ENCODE measurements around the gene PTPRCAP. TPM values are rescaled to one million over a fixed set of nuclear protein-coding genes. Genes with fewer than 3 reads are reported as not detected.
"Not testable (repeated sequence)": the region's sequence is repeated elsewhere in the genome, so short reads cannot be mapped to it uniquely, and the experiment has no call there.

The PTPRCAP gene
- total RNA-seq, 2 donors from 2014 or later = 170 to 184 TPM

DNA sequence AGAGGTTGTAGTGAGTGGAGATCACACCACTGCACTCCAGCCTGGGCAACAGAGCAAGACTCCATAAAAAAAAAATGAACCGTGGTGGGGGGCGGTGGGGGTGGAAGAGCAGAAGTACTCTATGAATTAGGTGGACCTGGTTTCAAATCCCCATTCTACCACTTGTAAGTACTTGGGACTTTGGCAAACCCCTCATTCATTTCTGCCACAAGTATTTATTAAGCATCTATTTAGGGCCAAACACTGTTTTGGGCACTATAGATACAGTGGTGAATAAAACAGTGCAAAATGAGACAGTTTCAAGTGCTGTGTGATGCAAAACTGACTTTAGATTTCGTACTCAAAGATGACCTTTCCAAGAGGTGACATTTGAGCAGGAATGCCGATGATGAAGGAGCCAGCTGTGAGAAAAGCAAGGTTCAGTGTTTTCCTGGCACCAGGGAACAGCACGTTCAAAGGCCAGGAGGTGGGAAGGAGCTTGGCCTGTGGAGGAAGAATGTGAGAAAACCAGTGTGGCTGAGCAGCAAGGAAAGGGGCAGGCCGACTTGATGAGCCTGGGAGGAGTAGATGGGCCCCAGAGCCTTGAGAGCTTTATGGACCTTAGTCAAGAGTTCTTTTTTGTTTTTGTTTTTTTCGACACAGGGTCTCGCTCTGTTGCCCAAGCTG, 33.0 kb upstream of the PTPRCAP start:
- DNase-seq (no peak), ATAC-seq (no peak)
- Mint-ChIP-seq H3K4me1 (peaks cover 11% of the 10 kb centered on the region), H3K27me3 (no peaks in the 10 kb centered on the region), H3K27ac (peak overlapping the region; percentile 93), H3K4me3 (no peak overlapping the region), H3K36me3 (ENCODE audit: low read depth) (no peaks in the 10 kb centered on the region)
- H3K9me3 ChIP-seq (ENCODE audit: control insufficient read depth, low read length, poor library complexity, severe bottlenecking) = no peaks in the 10 kb centered on the region

DNA sequence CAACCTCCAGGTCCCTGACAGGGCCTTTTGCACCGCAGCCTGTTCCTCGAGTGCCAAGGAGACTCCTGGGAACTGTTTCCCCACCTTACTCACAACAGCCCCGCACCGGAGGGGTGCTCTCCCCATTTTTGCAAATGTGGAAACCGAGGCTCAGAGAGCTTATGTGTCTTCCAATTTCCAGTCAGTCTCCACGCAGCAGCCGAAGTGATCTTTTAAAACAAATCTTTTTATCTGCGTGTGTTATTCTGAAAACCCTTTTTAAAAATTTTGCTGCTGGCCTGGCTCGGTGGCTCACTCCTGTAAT, 32.0 kb upstream of the PTPRCAP start:
- Mint-ChIP-seq H3K27ac (peak overlapping the region; percentile 93), H3K4me3 (peak overlapping the region; percentile 92), H3K4me1 (peaks cover 18% of the 10 kb centered on the region), H3K27me3 (no peaks in the 10 kb centered on the region), H3K36me3 (ENCODE audit: low read depth) (no peaks in the 10 kb centered on the region)
- no peaks in the 10 kb centered on the region for H3K9me3 ChIP-seq (ENCODE audit: control insufficient read depth, low read length, poor library complexity, severe bottlenecking)
- DNase-seq = no peak
- no peak for ATAC-seq

DNA sequence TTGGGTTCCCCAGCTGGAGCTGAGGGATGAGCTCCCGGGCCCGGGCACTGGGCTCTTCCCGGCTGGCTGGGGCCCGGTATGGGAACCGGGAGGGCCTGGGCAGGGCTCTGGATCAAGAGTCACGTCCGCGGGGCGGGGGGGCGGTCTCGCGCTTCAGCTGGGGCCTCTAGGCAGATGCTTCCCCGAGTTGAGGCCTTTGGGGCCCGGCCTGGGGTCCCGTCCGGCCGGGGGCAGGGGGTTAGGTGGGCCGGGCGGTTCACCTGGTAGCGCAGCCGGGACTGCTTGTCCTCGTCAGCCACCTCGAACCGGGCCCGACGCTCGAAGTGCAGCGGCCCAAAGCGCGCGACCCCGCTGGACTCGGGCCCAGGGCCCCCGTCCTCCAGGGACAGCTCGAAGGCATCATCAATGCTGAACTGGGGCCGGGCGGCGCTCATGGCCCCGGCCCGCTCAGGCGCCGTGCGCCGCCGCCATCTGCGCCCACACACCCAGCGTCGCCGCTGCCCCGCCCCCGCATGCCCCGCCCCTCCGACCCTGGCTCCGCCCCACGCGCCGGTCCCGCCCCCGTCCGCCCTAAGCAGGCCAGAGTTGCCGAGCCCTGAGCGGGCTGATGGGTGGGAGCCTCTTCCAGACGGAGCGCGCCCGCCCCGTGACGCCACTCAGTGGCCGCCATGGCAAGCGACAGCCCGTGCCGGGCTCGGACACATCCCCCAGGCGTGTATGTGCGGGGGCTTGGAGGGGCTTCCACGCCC, 31.5 kb upstream of the PTPRCAP start, which contains the start of gene TMEM134:
Gene TMEM134, minus strand, starts transcription at position 493 of the 749 bp plus-strand sequence. Its CDS starts 59 bp downstream, at position 434.
- DNase-seq (peak; percentile 87 to 89 (median 89)), ATAC-seq (peak; percentile 82)
- no peaks in the 10 kb centered on the region for H3K36me3 Mint-ChIP-seq (ENCODE audit: low read depth)
- no peaks in the 10 kb centered on the region for H3K9me3 ChIP-seq (ENCODE audit: control insufficient read depth, low read length, poor library complexity, severe bottlenecking)
- peak within 1 kb of the TSS; percentile 92 for H3K4me3 Mint-ChIP-seq
- no peaks in the 10 kb centered on the region for H3K27me3 Mint-ChIP-seq
- H3K27ac Mint-ChIP-seq = peak within 1 kb of the TSS; percentile 93
- peaks cover 20% of the 10 kb centered on the region for H3K4me1 Mint-ChIP-seq

DNA sequence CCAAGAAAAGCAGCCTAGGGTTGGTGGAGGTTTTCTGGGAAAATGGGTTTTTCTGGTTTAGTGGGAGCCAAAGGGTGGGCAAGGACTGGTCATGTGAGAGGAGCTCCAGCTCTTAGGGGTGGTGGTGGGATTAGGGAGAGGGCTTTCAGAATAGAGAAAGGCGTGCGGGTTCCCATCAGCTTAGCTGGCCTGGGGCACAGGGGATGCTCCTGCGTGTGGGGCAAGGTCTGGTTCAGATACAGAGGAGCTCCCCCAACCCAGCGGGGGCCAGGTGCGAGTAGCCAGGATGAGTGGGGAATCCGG, 30.9 kb upstream of the PTPRCAP start:
- Mint-ChIP-seq H3K27ac (peak overlapping the region; percentile 93), H3K27me3 (no peaks in the 10 kb centered on the region), H3K4me3 (peak overlapping the region; percentile 92), H3K4me1 (peaks cover 20% of the 10 kb centered on the region), H3K36me3 (ENCODE audit: low read depth) (no peaks in the 10 kb centered on the region)
- DNase-seq (no peak), ATAC-seq (no peak)
- H3K9me3 ChIP-seq (ENCODE audit: control insufficient read depth, low read length, poor library complexity, severe bottlenecking) = no peaks in the 10 kb centered on the region

DNA sequence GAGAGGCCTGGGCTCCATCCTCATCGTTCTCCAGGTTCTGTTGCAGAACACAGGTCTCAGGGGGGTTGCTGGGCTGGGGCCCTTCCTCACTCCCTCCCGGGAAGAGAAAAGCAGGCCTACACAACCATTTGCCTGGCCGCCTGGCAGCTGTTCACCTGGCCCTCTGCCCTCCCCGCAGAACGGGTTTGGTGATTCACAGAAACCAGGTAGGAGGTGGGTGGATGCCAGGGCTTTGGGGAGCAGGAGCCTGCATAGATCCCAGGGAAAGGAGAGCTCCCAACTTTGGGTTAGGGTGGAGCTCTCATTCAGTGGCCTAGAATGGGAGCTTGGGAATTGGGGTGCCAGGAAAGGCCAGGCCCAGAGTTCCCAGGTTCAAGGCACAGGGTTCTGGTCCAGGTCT, 30.6 kb upstream of the PTPRCAP start:
- H3K9me3 ChIP-seq (ENCODE audit: control insufficient read depth, low read length, poor library complexity, severe bottlenecking) = no peaks in the 10 kb centered on the region
- DNase-seq (no peak), ATAC-seq (no peak)
- peaks cover 20% of the 10 kb centered on the region for H3K4me1 Mint-ChIP-seq
- peak overlapping the region; percentile 93 for H3K27ac Mint-ChIP-seq
- H3K27me3 Mint-ChIP-seq = no peaks in the 10 kb centered on the region
- H3K36me3 Mint-ChIP-seq (ENCODE audit: low read depth) = no peaks in the 10 kb centered on the region
- H3K4me3 Mint-ChIP-seq = peak overlapping the region; percentile 92

DNA sequence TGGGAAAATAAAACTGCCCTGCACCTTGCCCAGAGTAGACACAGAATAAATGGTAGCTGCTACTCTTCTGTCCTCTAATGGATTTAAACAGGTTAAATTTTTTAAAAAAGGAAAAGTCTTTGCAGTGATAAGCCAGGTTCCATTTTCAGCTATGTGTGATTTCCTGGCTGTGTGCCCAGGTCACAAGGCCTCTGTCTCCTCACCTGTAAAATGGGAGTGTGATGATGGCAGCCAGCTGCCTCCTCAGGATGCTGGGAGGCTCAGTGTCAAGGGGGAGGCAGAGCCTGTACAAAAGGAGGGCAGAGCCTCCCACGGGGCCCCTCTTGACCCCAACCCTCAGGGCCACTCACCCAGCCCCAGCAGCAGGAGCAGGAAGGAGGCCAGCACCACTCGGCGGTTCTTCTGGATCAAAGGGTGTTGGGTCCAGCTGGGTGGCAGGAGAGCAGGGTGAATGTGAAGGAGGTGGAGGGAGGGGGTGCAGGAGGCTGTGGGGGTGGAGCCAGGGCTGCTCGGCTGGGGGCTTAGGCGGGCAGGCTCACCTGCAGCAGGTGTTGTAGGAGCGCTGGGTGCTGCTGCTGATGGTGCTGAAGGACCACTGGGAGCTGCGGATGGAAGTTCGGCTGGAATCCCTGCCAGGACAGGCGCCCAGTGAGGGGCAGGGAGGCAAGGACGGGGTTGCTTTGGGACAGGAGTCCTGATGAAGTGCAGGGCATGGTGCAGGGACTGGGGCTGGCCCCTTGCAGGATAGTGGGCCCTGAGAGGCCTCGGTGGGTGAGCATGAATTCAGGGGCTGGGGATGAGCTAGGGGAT, 29.7 kb upstream of the PTPRCAP start:
- no peaks in the 10 kb centered on the region for H3K9me3 ChIP-seq (ENCODE audit: control insufficient read depth, low read length, poor library complexity, severe bottlenecking)
- H3K27me3 Mint-ChIP-seq = no peaks in the 10 kb centered on the region
- peak overlapping the region; percentile 93 for H3K27ac Mint-ChIP-seq
- H3K36me3 Mint-ChIP-seq (ENCODE audit: low read depth) = no peaks in the 10 kb centered on the region
- no peak for ATAC-seq
- DNase-seq = no peak
- H3K4me3 Mint-ChIP-seq = peak overlapping the region; percentile 92
- H3K4me1 Mint-ChIP-seq = peaks cover 20% of the 10 kb centered on the region

DNA sequence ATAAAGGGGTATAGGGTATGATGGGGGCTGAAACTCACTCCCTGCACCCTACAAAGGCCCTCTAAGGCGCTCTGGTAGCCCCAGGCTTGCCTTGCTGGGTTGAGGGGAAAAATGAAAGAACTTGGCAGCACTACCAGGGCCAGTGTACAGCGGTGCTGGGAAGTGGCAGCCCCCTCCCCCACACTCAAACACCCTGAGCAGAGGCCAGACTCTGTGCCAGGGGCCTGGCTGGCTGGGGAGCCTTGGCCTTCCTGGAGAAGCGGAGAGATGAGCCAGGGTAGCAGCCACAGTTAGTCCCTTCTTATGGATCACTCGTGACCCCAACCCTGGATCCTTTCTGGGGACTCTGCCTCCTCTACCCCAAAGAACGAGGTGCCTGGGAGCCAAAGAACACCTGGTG, 28.9 kb upstream of the PTPRCAP start:
- ATAC-seq = no peak

DNA sequence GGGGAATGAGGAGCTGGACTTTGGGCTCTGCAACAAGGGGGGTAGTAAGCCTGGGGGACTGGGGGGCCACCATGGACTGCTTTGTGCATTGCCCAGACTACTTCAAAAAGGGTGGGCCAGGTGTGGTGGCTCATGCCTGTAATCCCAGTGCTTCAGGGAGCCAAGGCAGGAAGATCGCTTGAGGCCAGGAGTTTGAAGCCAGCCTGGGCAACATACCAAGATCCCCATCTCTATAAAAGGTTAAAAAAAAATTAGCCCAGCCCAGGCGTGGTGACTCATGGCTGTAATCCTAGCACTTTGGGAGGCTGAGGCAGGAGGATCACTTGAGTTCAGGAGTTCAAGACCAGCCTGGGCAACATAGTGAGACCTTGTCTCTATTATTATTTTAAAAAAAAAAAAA, 28.0 kb upstream of the PTPRCAP start:
- Mint-ChIP-seq H3K4me1 (peaks cover 20% of the 10 kb centered on the region), H3K27ac (peak overlapping the region; percentile 83), H3K4me3 (peak overlapping the region; percentile 91)
- H3K9me3 ChIP-seq (ENCODE audit: control insufficient read depth, low read length, poor library complexity, severe bottlenecking); ATAC-seq; H3K36me3 Mint-ChIP-seq (ENCODE audit: low read depth); DNase-seq; H3K27me3 Mint-ChIP-seq: not testable (repeated sequence)

More for the DNA sequence above, 28.9 kb upstream of the PTPRCAP start:
- H3K27ac Mint-ChIP-seq = peak overlapping the region; percentile 93
- no peak for DNase-seq
- H3K36me3 Mint-ChIP-seq (ENCODE audit: low read depth) = no peaks in the 10 kb centered on the region
- no peak overlapping the region for H3K4me3 Mint-ChIP-seq
- H3K9me3 ChIP-seq (ENCODE audit: control insufficient read depth, low read length, poor library complexity, severe bottlenecking) = no peaks in the 10 kb centered on the region
- no peaks in the 10 kb centered on the region for H3K27me3 Mint-ChIP-seq
- H3K4me1 Mint-ChIP-seq = peaks cover 20% of the 10 kb centered on the region

DNA sequence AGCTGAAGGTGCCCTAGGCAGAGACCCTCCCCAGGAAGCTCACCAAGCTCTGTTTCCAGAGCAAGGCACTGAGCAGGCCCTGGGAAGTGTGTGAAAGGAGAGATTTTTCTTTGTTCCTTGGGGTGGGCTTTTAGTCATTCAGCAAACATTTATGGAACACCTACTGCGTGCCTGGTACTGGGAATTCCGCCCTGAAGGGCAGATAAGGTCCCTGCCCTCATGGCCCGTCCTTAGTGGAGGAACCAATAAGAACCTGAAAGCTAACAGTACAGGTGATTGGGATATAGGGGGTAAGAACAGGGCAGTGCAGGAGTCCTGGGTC, 27.7 kb upstream of the PTPRCAP start:
- no peaks in the 10 kb centered on the region for H3K27me3 Mint-ChIP-seq
- H3K36me3 Mint-ChIP-seq (ENCODE audit: low read depth) = no peaks in the 10 kb centered on the region
- H3K9me3 ChIP-seq (ENCODE audit: control insufficient read depth, low read length, poor library complexity, severe bottlenecking) = no peaks in the 10 kb centered on the region
- DNase-seq (no peak), ATAC-seq (no peak)
- peak overlapping the region; percentile 83 for H3K27ac Mint-ChIP-seq
- peaks cover 20% of the 10 kb centered on the region for H3K4me1 Mint-ChIP-seq
- H3K4me3 Mint-ChIP-seq = peak overlapping the region; percentile 91

DNA sequence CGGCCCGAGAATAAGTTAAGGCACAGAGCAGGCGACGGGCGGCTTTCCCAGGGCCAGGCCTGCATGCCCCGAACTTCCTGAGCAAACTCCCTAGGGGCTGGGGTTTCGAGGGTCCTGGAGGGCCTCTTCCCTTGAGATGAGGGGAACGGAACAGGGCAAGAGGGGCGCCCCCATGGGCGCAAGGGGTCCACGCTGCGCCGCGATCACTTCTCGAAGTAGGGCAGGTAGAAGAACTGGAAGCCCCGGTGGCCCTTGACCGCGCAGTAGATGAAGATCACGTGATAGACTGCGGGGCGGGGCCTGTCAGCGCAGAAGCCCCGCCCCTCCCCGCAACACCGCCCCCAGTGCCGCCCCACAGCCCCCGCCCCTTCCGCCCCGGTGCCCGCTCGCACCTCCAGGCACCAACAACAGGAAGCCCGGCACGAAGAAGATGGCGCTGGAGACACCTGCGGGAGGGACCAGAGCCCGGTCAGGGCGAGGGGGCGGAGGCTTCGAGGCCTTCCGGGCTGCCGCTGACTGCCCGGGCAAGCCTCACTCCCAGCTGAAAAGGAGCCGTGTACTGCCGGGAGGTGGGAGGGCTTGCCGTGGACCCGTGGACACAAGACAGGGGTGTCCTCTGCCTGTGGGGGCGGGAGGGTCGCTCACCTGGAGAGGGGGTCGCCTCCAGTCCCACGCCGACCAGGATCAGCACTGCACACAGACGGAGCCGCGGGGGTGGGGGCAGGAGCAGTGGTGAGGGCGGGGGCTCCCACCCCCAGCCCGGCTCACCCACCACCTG, 27.1 kb upstream of the PTPRCAP start:
- no peaks in the 10 kb centered on the region for H3K36me3 Mint-ChIP-seq (ENCODE audit: low read depth)
- peak; percentile 84 for ATAC-seq
- no peaks in the 10 kb centered on the region for H3K27me3 Mint-ChIP-seq
- no peaks in the 10 kb centered on the region for H3K9me3 ChIP-seq (ENCODE audit: control insufficient read depth, low read length, poor library complexity, severe bottlenecking)
- peak overlapping the region; percentile 91 for H3K4me3 Mint-ChIP-seq
- peaks cover 22% of the 10 kb centered on the region for H3K4me1 Mint-ChIP-seq
- peak overlapping the region; percentile 83 for H3K27ac Mint-ChIP-seq
- peak; percentile 88 to 92 (median 92) for DNase-seq

DNA sequence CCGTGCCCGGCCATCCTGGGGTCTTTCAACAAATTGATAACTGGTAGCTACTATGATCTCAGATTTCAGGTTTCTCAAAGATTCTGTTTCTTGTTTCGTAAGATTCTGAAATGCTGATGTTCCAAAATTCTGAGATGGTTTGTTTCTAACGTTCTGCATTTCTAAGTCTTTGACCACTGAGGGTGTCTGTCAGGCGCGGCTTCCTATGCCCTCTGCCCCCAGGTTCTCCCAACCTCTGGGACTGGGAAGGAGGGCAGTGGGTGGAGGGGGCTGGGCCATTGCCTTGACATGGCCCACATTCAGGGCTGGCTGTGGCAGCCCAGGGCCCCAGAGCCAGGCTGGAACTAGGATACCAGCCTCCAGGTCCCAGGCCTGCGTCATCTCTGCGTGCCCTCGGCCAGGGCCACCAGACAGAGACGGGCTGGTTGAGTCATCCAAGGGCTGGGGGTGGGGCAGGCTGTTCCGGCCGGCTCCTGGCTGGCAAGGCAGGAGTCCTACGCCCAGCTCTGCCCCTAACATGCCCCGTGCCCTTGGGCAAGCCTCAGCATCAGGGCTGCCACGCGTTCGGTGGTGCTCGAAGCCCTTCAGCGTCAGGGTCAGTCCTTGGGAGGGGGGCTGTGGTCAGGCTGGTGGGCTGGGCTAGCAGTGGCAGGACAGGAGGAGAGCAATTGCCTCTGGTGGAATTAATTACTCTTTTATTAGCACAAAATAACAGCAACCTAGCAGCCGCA, 26.4 kb upstream of the PTPRCAP start:
- H3K4me1 Mint-ChIP-seq = peaks cover 22% of the 10 kb centered on the region
- H3K4me3 Mint-ChIP-seq = peak overlapping the region; percentile 91
- H3K9me3 ChIP-seq (ENCODE audit: control insufficient read depth, low read length, poor library complexity, severe bottlenecking) = no peaks in the 10 kb centered on the region
- H3K36me3 Mint-ChIP-seq (ENCODE audit: low read depth) = no peaks in the 10 kb centered on the region
- ATAC-seq (no peak), DNase-seq (no peak)
- H3K27ac Mint-ChIP-seq = peak overlapping the region; percentile 83
- no peaks in the 10 kb centered on the region for H3K27me3 Mint-ChIP-seq

DNA sequence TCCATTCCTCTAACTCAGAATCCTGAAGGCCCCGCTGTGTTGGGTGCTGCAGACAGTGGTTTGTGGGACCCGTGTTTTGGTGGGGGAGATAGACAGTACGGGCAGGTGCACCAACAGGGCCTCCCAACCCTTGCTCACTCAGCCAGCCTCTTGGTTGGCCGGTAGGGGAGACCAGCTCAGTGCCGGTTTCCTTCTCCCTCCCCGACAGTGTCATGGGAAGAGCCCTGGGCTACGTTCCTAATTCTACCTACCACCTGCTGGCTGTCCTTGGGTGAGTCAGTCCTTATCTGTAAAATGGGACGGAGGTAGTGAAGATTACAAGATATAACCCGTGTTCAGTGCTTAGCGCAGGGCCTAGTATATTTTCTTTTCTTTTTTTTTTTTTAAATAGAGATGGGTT, 25.7 kb upstream of the PTPRCAP start:
- ATAC-seq (no peak), DNase-seq (no peak)
- Mint-ChIP-seq H3K27ac (no peak overlapping the region), H3K4me1 (peaks cover 18% of the 10 kb centered on the region), H3K4me3 (no peak overlapping the region), H3K36me3 (ENCODE audit: low read depth) (no peaks in the 10 kb centered on the region), H3K27me3 (no peaks in the 10 kb centered on the region)
- H3K9me3 ChIP-seq (ENCODE audit: control insufficient read depth, low read length, poor library complexity, severe bottlenecking) = no peaks in the 10 kb centered on the region

Data from T-helper 17 cell (primary cell).